Cortex of kidney (tissue), 1 donor: ENCODE data around the gene UHRF1.
"Not testable (repeated sequence)": the region's sequence is repeated elsewhere in the genome, so short reads cannot be mapped to it uniquely, and the experiment has no call there.

ENCODE experiments used
- DNase-seq: peaks from one replicate; lab custom pipeline; 2025; lab: John Stamatoyannopoulos, UW

UHRF1 gene

DNA sequence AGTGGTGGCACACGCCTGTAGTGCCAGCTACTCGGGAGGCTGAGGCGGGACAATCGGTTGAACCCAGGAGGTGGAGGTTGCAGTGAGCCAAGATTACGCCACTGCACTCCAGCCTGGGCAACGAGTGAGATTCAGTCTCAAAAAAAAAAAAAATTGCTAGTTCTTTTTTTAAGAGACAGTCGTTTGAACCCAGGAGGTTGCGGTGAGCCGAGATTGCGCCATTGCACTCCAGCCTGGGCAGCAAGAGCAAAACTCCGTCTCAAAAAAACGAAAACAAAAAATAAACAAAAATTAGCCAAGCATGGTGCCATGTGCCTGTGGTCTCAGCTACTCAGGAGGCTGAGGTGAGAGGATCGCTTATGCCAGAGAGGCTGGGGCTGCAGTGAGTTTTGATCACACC, 8.4 kb upstream of the UHRF1 start:
- not testable (repeated sequence) for DNase-seq

DNA sequence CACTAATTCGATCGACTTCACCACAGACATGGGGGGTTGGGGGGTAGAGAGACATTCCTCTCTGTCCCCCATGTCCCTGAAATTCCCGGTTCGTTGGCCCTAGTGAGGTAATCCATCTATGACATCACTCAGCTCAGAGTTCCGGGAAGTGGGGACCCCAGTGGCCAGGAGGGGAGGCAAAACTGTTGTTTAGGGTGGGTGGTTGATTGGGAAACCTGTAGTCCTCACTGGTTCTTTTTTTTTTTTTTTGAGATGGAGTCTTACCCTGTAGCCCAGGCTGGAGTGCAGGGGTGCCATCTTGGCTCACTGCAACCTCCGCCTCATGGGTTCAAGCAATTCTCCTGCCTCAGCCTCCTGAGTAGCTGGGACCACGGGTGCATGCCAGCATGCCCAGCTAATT, 6.5 kb upstream of the UHRF1 start, which contains the start of gene ARRDC5:
Gene ARRDC5, minus strand, starts transcription at position 101 of the 400 bp plus-strand sequence. Its CDS starts 71 bp downstream, at position 30.
- no peak for DNase-seq

DNA sequence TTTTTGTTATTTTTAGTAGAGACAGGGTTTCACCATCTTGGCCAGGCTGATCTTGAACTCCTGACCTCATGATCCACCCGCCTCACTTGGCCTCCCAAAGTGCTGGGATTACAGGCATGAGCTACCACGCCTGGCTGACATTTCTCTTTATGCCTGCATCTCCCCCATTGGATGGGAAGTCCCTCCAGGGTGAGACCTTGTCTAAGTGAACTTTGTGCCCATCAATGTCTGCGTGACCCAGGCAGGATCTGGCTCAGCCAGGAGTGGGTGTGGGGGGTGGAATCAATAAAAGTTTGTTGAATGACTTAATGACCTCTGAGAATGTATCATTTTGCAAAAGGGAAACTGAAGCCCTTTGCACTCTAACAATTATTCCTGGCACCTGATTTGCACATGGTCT, 4.8 kb upstream of the UHRF1 start:
- no peak for DNase-seq

DNA sequence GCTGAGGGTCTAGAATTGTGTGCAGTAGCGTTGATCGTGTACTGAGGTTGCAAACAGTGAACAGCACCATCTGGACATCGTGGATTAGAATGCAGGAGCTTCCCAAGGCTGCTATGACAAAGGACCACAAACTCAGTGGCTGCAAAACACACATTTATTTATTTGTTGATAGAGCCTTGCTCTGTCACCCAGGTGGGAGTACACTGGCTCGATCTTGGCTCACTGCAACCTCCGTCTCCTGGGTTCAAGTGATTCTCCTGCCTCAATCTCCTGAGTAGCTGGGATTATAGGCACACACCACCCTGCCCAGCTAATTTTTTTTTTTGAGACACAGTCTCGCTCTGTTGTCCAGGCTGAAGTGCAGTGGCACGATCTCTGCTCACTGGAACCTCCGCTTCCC, 2.3 kb upstream of the UHRF1 start:
- DNase-seq, result no peak

DNA sequence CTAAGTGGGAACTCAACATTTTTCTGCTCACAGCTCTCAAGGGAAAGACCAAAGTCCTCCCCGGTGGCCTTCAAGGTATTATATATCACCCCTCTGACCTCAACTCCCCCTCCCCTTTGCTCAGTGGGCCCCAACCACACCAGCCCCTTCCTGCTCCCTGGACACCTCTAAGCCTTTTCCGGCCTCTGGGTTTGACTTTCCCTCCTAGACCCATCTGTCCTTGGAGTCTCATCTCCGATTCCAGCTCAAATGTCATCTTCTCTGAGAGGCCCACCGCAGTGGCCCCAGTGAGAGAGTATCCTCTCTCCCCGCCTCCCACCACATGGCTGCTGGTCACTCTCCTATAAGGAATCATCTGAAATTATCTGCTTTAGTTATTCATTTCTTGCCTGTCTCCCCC, 941 bp upstream of the UHRF1 start:
- no peak for DNase-seq

DNA sequence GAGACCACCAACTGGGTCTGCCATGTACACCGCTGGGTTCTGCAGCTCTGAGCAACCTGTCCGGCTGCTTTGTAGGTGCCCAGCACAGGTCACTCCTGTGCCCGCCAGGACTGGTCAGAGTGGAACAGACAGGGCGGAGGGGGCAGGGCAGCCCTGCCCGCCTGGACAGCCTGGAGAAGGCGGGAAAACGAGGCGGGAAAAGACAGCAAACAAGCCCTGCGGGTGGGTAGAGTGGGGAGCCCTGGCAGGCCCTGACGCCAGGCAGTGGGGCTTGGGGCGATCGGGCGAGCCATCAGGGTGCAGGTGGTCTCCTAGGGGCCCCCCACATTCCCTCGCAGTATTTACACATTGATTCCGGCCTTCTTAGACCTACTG, 533 bp upstream of the UHRF1 start:
- DNase-seq, result no peak

DNA sequence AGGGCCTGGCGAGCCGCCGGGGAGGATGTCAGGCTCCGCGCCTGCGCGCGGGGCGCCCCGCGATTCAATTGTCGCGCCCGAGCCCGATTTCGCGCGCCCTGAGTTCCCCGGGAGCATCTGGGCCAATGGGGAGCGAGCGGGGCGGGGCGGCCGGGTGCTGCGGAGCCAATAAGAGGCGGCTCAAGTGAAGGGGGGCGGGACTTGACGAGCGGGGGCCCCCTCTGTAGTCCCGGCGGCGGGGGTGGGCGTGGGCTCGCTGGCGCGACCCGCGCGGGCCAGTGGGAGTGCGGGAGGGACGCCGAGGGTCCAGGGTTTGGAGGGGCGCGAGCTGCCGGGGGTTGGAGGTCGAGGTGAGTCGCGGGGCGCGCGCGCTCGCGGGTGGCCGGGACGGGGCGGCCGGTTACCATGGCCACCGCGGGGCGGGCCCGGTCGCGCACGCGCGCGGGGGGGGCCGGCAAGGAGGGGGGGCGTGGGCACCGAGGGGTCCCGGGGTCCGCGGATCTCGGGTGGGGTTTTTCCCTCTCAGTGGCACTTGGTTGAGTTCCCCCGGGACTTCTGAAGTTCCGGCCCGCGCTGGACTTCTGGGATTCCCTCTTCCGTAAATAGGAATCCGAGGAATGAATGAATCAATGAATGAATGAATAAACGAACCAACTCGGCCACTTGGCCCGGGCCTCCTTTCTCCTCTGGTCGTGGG, 744 bp downstream of the UHRF1 start:
- DNase-seq, result peak; percentile 29

DNA sequence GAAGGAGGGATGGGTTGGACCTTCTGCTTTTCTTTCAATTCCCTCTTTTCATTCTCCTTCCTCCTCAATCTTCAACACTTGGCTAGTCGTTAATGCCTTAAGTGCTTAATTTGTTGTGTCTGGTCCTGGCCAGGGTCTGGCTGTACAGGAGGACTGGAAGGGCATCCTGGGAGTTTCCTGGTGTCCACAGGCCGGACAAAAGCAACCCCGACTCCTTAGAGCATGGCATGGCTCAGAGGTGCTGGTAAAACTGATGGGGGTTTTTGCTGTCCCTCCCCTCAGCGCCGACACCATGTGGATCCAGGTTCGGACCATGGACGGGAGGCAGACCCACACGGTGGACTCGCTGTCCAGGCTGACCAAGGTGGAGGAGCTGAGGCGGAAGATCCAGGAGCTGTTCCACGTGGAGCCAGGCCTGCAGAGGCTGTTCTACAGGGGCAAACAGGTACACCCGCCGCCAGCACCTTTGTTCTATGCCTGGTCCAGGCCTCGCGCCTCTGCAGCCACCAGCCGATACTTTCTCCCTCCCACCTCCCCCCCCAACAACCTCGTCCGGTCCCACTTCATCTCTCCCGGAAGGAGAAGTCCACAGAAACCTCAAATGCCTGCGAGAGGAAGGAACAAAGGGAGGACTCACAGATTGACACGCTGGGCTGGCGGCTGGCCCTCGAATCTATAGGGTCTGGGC, 1.4 kb downstream of the UHRF1 start:
- no peak for DNase-seq

DNA sequence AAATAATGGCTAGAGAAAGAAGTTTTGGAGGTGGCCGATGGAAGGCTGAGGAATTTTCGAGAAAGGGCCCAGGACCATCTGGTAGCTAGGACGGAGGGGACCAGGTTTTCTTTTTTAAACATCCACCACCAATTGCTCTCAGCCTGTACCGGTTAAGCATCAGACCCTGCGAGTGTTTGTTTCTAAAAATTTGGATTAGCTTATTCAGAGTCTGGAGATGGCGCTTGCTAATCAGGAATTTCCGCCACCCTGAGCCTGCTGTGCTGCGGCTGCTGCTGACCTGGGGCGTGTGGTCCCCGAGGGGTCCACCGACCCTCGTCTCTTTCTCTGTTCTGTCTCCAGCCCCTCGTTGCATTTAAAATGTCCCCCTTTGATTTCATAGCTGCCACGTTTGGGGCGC, 2.0 kb downstream of the UHRF1 start:
- no peak for DNase-seq

DNA sequence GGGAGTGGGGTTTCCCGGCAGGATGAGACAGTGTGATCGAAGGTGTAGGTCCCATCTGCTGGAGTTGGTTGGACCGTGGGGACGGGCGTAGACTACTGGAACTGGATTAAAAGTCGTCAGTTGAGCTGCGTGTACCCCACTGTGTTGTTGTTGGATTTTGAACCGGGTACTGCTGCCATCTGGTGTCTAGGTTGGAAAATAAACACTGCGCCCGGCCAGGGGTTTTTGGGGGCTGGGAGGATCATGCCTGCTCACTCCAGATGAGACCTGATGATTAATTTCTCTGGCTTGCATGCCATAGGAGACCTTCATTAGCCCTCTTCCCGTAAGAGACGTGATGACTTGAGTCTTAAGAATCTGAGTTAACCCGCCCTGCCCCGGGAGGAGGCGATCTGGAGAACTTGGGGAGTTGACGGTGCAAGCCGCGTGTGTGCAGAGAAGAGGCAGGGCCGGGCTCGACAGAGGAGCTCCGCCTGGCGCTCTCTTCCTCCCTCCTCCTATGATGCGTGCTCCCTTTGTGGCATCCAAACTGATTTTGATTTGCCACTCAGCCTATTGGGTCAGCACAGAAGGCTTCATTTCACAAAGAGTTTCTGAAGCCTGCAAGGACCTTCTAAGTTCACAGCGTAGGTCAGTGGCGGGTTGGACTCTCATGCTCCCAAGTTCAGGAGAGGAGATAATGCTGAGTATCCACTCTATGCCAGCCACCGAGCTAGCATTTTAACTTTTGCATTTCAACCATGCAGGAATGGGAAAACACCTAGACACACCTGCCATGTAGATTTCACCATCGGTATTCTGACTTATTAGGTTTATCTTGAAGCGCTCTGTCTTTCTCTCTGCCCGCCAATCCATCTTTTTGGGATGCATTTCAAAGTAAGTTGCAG, 2.7 kb downstream of the UHRF1 start:
- DNase-seq, result no peak

DNA sequence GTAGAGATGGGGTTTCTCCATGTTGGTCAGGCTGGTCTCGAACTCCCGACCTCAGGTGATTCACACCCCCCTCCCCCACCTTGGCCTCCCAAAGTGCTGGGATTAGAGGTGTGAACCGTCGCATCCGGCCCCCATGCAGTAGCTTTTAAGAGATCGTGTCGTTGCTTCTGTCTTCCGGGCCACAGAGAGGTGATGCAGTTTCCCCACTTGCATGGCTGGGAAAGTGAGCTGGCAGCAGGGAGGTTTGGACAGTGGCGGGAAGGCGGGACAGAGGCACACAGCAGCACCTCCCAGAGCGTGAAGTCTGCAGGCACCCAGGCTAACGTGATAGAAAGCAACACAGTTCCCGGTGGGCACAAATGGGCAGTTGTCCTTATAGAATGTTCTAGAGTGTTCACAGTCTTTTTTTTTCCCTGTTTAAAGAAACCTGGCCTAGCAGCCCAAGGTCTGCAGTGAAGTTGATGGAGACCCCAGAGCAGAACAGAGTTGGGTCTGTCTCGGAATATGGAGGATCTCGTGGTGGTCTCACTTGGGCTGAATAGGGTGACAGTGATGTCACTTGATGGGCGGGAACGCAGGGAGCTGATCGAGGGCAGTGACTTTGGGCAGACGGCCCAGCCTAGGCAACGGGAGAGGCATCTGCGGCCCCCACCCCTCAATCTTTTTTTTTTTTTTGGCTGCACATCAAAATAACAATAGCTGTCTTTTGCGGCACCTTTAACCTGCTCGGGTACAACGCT, 4.9 kb downstream of the UHRF1 start:
- no peak for DNase-seq

DNA sequence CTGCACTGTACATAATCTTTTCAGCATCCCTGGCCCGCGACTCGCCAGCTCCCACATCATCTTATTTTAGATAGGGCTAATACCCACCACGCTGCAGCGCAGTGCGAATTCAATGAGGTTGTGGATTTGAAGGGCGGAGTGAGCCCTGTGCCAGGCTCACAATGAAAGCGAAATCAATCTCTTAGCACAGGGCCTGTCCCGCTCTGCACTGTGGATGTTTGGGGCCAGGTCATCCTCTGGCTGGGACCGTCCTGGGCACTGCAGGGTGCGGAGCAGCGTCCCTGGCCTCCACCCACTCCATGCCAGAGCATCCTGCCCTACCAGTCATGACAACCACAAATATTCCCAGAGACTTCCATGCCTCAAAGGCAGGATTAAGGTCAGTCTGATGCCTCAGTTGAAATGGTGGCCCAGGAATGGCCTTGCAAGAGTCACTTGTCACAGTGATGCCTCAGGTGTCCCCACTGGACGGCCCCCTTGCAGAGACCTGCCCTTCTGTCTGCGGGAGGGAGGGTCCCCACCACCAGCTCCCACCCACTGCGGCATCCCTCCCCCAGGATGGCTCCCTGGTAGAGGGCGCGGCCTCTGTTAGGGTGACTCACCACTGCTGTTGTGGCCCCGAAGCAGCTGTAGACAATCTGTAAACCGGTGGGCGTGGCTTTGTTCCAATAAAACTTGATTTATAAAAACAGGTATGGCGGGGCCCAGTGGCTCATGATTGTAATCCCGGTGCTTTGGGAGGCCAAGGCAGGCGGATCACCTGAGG, 5.6 kb downstream of the UHRF1 start:
- DNase-seq, result no peak

DNA sequence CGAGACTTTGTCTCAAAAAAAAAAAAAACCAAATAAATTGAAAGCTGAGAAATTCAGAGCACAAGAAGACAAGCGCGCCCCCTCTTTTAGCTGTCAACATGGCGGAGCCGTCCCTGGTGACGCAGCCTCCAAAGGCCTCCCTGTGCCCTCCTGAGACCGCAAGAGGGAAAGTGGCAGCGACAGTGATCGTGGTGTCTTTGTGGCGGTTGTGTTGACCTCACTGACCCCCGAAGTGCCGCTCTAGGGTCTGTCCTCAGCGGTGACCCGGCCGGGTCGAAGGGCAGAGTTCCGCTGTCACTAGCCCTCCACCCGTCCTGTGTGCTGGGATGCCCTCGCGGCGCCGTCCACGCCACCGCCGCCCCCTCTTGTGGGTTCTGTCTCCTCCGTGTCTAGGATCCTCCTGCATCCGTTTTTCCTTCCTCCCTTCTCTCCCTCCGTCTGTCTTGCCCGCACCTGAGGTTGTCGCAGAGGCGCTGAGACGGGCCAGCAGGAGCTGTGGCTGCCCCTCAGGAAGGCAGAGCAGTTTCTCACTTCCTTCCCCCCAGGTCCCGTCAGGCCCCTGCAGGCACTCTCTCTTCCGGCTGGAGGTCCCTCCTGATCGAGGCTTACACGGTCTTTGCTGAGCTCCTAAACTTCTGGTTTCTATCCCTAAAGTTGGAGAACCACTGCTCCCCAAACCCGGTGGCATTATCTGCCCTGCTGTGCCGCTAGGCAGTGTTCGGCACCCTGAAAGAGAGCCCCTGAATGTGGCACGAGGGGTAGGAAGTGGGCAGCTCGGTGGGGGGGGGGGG, 7.2 kb downstream of the UHRF1 start:
- no peak for DNase-seq

DNA sequence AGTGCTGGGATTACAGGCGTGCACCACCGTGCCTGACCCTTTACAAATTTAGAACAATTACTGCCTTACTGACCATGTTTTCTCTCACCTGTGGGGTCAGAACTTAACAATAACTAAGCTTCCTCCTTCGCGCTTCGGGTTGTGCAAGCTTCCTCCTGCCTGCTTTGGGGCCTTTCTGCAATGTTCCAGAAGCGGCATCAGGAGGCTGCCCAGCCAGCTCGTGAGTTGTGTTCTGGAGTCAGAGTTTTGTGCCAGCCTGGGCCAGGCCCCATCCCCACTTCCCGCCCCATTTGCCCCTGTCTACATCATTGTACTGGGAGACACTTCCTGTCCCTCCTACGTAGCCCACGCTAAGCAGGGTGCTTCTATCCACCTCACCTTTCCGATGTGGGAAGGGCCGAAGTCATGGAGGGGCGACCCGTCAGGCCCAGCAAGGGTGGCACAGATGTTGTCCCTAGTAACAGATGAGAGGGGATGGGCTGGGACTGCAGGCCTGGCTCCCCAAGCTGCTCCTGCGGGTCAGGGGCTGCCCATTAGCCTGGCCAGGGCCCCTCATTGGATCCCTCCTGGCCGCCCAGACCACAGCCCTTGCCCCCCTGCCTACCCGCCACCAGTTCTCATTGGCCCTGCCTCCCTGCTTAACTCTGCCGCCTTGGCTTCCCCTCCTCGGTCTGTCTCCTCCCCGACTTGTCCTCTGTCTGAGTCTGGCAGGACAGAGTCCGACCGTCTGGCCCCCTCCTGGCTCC, 13.4 kb downstream of the UHRF1 start:
- no peak for DNase-seq

DNA sequence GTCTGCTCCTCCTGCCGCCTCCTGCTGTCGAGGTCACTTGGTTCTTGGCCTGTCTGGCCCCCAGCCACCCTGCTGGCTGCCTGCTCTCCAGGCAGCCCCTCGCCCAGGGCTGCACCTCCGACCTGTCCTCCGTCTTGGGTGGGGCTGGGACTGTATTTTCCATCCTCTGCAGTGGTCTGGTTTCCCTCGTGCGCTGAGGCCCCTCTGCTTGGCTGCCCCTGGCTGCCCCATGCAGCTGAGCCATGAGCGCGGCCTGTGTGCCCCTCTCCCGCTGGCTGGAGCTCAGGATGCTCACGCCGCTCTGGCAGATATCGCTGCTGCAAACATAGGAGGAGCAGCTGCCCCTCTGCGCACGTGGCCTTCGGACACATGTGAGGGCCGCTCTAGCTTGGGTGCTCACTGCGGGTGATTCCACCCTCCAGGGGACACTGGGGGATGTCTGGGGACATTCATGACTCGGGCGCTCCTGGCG, 14.0 kb downstream of the UHRF1 start:
- DNase-seq, result no peak

DNA sequence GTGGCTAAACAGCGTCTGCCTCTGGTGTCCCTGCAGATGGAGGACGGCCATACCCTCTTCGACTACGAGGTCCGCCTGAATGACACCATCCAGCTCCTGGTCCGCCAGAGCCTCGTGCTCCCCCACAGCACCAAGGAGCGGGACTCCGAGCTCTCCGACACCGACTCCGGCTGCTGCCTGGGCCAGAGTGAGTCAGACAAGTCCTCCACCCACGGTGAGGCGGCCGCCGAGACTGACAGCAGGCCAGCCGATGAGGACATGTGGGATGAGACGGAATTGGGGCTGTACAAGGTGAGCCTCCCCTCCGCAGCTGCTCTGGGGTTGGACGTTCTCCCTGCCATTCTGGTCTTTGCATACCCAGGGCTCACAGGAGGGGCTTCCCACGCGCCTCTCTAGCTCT, 19.9 kb downstream of the UHRF1 start:
- no peak for DNase-seq

DNA sequence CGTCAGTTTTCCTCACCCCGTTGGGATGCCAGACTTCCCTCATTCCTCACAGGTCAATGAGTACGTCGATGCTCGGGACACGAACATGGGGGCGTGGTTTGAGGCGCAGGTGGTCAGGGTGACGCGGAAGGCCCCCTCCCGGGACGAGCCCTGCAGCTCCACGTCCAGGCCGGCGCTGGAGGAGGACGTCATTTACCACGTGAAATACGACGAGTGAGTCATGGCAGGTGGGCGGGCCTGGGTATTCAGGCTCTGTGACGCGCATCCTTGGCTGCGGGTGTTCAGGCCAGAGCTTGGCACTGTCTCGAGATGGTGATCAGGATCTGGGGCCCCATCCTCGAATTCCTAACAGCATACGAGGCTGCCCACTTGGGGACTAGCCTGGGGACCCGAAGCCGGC, 21.4 kb downstream of the UHRF1 start:
- no peak for DNase-seq

DNA sequence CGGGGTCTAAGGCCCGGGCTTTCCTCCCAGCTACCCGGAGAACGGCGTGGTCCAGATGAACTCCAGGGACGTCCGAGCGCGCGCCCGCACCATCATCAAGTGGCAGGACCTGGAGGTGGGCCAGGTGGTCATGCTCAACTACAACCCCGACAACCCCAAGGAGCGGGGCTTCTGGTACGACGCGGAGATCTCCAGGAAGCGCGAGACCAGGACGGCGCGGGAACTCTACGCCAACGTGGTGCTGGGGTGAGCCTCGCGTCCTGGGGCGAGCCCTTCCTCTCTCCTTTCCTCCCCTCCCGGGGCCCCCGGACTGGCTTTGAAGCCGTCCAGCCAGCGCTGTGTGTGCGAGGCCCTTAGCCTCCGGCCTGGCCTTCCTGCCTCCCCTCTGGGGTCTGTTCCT, 23.4 kb downstream of the UHRF1 start:
- DNase-seq, result no peak

DNA sequence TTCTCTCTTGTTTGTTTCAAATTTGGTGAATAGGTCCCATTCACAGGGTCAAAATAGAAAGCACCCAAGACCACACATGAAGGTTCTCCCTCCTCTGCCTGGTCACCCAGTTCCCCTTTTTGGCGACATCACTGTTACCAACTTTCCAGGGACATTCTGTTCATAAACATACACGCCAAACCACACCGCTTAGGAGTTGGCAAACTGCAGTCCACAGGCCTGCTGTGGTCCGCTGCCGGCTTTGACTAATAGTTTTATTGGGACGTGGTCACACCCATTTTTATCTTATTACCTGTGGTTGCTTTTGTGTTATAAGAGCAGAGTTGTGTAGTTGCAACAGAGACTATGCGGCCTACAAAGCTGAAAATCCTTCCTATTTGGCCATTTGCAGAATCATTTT, 24.2 kb downstream of the UHRF1 start:
- no peak for DNase-seq

DNA sequence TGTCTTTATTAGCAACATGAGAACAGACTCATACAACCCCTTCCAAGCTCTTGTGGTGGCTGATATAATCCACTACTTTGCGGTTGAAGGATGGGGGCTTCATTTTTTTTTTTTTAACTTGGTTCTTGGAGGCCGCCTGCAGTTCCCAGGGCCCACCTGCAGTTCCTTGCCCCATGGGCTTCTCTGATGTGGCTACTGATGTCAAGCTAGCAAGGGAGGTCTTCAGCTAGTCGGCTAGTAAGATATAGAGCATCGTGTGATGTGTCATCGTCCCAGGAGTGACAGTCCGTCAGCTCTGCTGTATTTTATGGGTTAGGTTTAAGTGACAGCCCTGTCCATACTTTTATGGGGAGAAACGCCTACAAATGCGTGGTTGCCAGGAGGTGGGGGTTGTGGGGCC, 26.1 kb downstream of the UHRF1 start:
- no peak for DNase-seq
